Measurements from ENCODE around the gene UGCG. TPM values are rescaled to one million over a fixed set of nuclear protein-coding genes. Genes with fewer than 3 reads are reported as not detected.
"Not testable (repeated sequence)": the region's sequence is repeated elsewhere in the genome, so short reads cannot be mapped to it uniquely, and the experiment has no call there.

UGCG gene
- total and polyA plus RNA-seq, 10 of the 15 experiments (the other 5 are each of a cell fraction or from before 2014, with no cell fraction given): 21.7 to 96.6 (median 48.9) TPM

- TF ChIP-seq ZBTB40 (IDR thresholded peaks at IDR 0.05; ENCODE audit: borderline replicate concordance): no peak
- no peak for TF ChIP-seq SP1 (IDR thresholded peaks at IDR 0.05; ENCODE audit: low read depth, low read length)
- no peak for TF ChIP-seq SMAD1 (IDR thresholded peaks at IDR 0.05; ENCODE audit: low read depth, partially characterized antibody)
Measured at GRCh38 chr9:111890334-111890733, 6.3 kb upstream of the UGCG start (continued).

- ATAC-seq; DNase-seq (ENCODE audit: low read depth, low spot score); intact Hi-C loops (cut with micrococcal nuclease; ENCODE audit: unreplicated experiment); H3K79me2 ChIP-seq (ENCODE audit: control insufficient read depth, insufficient read depth, low read length); H3K9me3 ChIP-seq (replicated peaks; ENCODE audit: control insufficient read depth, insufficient read depth, low read length); POLR2A ChIA-PET; H3K27me3 ChIP-seq (replicated peaks in 1 of 2; ENCODE audit: control insufficient read depth in 2 of 2, insufficient read depth in 2 of 2, low read length in 1 of 2); H3K9ac ChIP-seq (ENCODE audit: control insufficient read depth, insufficient read depth, low read length); H3K36me3 ChIP-seq (ENCODE audit: control insufficient read depth in 2 of 2, insufficient read depth in 2 of 2, low read length in 1 of 2); H4K20me1 ChIP-seq (ENCODE audit: control insufficient read depth, insufficient read depth); RAD21 ChIA-PET (ENCODE audit: unreplicated experiment); H3K4me3 ChIP-seq; H2AFZ ChIP-seq (ENCODE audit: control insufficient read depth, low read depth, low read length); BruUV-seq (replicated peaks); H3K4me2 ChIP-seq (ENCODE audit: control insufficient read depth, insufficient read depth); H3K27ac ChIP-seq (ENCODE audit: control insufficient read depth, insufficient read depth); H3K4me1 ChIP-seq (ENCODE audit: control insufficient read depth, insufficient read depth, low read length); FAIRE-seq: not testable (repeated sequence)
- SMC1A ChIA-PET (ENCODE audit: uncharacterized antibody, unreplicated experiment): interaction anchor here (1.4 kb wide), 1 partner anchor 25 kb away, joined by 3 read pairs; no protein-coding TSS in a partner anchor
- 98% methylated on average over 2 of the region's 3 CpGs for WGBS (ENCODE audit: insufficient coverage, insufficient replicate concordance, low lambda C conversion rate, missing lambda C conversion rate)
- CTCF ChIA-PET: interaction anchor here (1.2 to 1.5 kb wide), 2 partner anchors 13 to 17 kb away, joined by 3 read pairs; no protein-coding TSS in a partner anchor
- in situ Hi-C loops (cut with MboI): loop anchor here (5.0 kb wide), 1 partner anchor 129 kb away; no protein-coding TSS in a partner anchor
Measured at GRCh38 chr9:111890867-111891266, 5.7 kb upstream of the UGCG start.

All from GM12878 (cell line).